Midbrain (tissue), 1 donor: ENCODE measurements around the gene DKK2.
"Not testable (repeated sequence)": the region's sequence is repeated elsewhere in the genome, so short reads cannot be mapped to it uniquely, and the experiment has no call there.

Source experiments
- DNase-seq: peaks from one replicate; lab custom pipeline; 2025; lab: John Stamatoyannopoulos, UW

Gene DKK2

DNA sequence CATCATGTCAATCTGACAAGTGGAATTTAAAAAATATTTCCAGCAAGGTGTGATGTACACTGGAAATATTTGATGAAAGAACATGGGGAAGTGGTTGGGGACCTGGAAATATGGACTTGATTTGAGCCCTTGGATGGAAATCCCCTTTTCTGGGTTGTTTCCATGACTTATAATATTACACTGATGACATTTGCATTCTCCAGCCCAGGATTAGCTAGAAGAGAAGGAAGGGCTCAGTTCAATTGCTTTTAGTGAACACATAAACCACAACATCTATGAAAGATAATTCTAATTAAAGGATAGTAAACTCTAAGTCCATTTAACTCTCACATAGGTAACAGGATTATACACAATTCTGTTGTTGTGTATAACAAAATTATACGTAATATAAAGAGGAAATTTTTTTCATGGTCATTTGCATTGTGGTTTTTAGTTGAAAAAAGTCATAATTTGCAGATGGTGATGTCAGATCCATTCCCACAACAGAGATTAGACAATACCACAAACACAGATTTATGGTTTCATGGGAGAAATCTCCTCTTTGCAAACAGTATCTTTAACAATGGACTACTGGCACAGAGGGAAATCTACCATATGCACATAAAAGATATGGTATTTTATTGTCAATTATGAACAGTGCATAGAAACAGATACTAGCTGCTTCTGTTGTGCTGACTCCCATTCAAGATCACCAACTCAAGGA, 126.5 kb downstream of the DKK2 start:
- DNase-seq: no peak

DNA sequence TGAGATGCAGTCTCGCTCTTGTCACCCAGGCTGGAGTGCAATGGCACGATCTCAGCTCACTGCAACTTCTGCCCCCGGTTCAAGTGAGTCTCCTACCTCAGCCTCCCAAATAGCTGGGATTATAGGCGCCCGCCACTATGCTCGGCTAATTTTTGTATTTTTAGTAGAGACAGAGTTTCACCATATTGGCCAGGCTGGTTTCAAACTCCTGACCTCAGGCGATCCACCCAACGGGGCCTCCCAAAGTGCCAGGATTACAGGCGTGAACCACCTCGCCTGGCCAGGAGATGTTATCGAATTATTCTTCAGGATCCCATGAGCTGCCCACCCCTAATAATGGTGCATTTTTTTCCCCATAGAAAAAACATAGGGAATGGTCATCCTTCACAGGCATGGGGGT, 128.1 kb downstream of the DKK2 start:
- DNase-seq: not testable (repeated sequence)

- DNase-seq: no peak
Measured at GRCh38 chr4:106907216-106907615, 128.9 kb downstream of the DKK2 start.

GRCh38 chr4:106906728-106907127, 129.4 kb downstream of the DKK2 start:
- DNase-seq: no peak

- peak; percentile 17 for DNase-seq
Measured at GRCh38 chr4:106898621-106899230, 137.4 kb downstream of the DKK2 start.

DNA sequence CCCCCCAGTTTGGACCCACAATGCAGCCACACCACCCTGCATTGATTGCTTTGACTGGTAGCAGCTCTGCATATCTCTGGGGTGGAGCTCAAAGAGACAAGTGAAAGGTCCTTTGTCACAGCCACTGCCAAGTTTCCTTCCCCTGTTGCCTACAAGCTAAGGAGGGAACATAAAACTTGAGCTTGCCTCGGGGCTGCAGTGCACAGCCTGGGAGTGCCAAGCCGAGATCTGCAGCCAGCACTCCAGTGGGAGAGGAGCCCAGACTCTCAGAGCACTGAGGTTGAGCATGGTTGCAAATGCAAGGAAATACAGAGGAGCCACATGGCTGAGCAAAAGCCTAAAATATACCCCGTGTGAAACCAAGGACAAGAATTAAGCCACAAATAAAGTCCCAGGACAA, 142.2 kb downstream of the DKK2 start:
- no peak for DNase-seq

DNA sequence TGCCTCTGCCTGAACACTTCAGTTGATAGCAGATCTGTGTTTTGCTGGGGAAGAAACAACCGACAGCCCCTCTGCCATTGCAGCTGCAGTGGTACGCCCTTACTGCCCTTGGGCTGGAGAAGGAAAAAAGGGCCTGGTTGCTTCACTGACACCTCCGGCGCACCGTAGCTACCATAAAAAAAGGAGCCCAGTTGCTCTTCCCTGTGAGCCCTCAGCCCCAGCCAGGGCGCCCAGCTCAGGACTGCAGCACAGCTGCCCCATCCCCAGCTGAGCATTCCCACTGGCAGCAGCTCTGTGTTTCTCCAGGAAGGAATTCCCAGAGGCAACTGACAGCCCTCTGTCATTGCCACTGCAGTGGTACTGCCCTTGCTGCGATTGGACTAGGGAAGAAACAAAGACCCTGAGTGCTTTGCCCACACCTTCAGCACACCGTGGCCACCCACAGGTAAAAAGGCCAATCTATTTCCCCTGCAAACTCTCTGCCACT, 142.7 kb downstream of the DKK2 start:
- no peak for DNase-seq

- DNase-seq: no peak
Measured at GRCh38 chr4:106892786-106893185, 143.3 kb downstream of the DKK2 start.

DNA sequence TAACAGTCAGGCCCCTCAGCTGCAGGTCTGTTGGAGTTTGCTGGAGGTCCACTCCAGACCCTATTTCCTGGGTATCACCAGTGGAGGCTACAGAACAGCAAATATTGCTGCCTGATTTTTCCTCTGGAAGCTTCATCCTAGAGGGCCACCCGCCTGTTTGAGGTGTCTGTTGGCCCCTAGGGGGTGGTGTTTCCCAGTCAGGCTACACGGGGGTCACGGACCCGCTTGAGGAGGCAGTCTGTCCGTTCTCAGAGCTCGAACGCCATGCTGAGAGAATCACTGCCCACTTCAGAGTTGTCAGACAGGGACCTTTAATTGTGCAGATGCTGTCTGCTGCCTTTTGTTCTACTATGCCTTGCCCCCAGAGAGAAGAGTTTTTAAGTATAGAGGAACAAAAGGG, 160.8 kb downstream of the DKK2 start:
- no peak for DNase-seq
